Measurements from ENCODE around the gene CCDC138. TPM values are rescaled to one million over a fixed set of nuclear protein-coding genes. Genes with fewer than 3 reads are reported as not detected.

CCDC138 gene
- total RNA-seq, 4 donors from 2014 or later, result 4.4 to 26.0 (median 9.8) TPM

- no peak overlapping the region for H3K27ac ChIP-seq
- TF ChIP-seq POLR2A (IDR thresholded peaks at IDR 0.05), result no peak
- TF ChIP-seq, protein P1, sequence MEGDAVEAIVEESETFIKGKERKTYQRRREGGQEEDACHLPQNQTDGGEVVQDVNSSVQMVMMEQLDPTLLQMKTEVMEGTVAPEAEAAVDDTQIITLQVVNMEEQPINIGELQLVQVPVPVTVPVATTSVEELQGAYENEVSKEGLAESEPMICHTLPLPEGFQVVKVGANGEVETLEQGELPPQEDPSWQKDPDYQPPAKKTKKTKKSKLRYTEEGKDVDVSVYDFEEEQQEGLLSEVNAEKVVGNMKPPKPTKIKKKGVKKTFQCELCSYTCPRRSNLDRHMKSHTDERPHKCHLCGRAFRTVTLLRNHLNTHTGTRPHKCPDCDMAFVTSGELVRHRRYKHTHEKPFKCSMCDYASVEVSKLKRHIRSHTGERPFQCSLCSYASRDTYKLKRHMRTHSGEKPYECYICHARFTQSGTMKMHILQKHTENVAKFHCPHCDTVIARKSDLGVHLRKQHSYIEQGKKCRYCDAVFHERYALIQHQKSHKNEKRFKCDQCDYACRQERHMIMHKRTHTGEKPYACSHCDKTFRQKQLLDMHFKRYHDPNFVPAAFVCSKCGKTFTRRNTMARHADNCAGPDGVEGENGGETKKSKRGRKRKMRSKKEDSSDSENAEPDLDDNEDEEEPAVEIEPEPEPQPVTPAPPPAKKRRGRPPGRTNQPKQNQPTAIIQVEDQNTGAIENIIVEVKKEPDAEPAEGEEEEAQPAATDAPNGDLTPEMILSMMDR (IDR thresholded peaks at IDR 0.05), result no peak
- H3K4me3 ChIP-seq, result no peak overlapping the region
- H3K9me3 ChIP-seq, result no peaks in the 10 kb centered on the region
- DNase-seq, result no peak
- intact Hi-C loops (cut with DNase I; ENCODE audit: low total_unique reads), result no loop called here
- H3K36me3 ChIP-seq, result no peaks in the 10 kb centered on the region
- no peaks in the 10 kb centered on the region for H3K27me3 ChIP-seq
- H3K4me1 ChIP-seq, result no peaks in the 10 kb centered on the region
These were observed 120.0 kb downstream of the CCDC138 start for GRCh38 chr2:108906403-108907077.

GRCh38 chr2:108907822-108908712, 121.5 kb downstream of the CCDC138 start:
- Histone ChIP-seq H3K9me3 (no peaks in the 10 kb centered on the region), H3K4me1 (no peaks in the 10 kb centered on the region), H3K4me3 (no peak overlapping the region), H3K27me3 (no peaks in the 10 kb centered on the region), H3K36me3 (no peaks in the 10 kb centered on the region), H3K27ac (no peak overlapping the region)
- TF ChIP-seq POLR2A (IDR thresholded peaks at IDR 0.05), result no peak
- TF ChIP-seq, protein P1 (IDR thresholded peaks at IDR 0.05), result no peak
- DNase-seq, result no peak
- intact Hi-C loops (cut with DNase I; ENCODE audit: low total_unique reads), result no loop called here

- DNase-seq, result no peak
- Histone ChIP-seq H3K27ac (no peak overlapping the region), H3K4me3 (no peak overlapping the region), H3K36me3 (no peaks in the 10 kb centered on the region), H3K4me1 (no peaks in the 10 kb centered on the region), H3K27me3 (no peaks in the 10 kb centered on the region), H3K9me3 (no peaks in the 10 kb centered on the region)
- no peak for TF ChIP-seq POLR2A (IDR thresholded peaks at IDR 0.05)
- TF ChIP-seq, protein P1 (IDR thresholded peaks at IDR 0.05), result no peak
- intact Hi-C loops (cut with DNase I; ENCODE audit: low total_unique reads), result no loop called here
These were observed 122.1 kb downstream of the CCDC138 start for GRCh38 chr2:108908713-108909070.

- Histone ChIP-seq H3K36me3 (no peaks in the 10 kb centered on the region), H3K9me3 (no peaks in the 10 kb centered on the region), H3K27ac (no peak overlapping the region), H3K27me3 (no peaks in the 10 kb centered on the region), H3K4me1 (no peaks in the 10 kb centered on the region), H3K4me3 (no peak overlapping the region)
- intact Hi-C loops (cut with DNase I; ENCODE audit: low total_unique reads), result no loop called here
- DNase-seq, result no peak
- TF ChIP-seq POLR2A (IDR thresholded peaks at IDR 0.05), result no peak
- TF ChIP-seq, protein P1 (IDR thresholded peaks at IDR 0.05), result no peak
These were observed 122.8 kb downstream of the CCDC138 start for GRCh38 chr2:108909275-108909823.

DNA sequence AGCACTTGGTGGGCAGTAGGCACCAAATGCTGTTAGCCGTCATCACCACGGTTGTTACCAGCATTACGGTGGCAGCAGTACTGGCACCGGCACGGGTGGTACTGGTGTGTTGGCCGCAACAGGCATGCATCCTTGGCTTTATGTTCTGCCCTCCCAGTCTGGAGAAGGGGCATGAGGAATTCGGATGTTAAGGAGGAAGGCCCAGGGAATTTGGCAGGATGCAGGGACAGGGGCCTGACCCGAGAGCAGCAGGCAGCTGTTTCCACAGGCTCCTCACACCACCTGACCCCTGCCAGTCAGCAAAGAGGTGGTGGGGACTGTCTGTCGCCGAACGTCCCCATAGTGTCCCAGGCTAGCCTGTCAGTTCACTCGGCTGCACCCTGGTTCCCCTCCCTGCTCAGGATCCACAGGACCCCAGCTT, 123.5 kb downstream of the CCDC138 start:
- intact Hi-C loops (cut with DNase I; ENCODE audit: low total_unique reads), result no loop called here
- H3K36me3 ChIP-seq, result no peaks in the 10 kb centered on the region
- no peaks in the 10 kb centered on the region for H3K27me3 ChIP-seq
- no peaks in the 10 kb centered on the region for H3K9me3 ChIP-seq
- TF ChIP-seq, protein P1 (IDR thresholded peaks at IDR 0.05), result no peak
- no peak for TF ChIP-seq POLR2A (IDR thresholded peaks at IDR 0.05)
- no peak overlapping the region for H3K27ac ChIP-seq
- no peak overlapping the region for H3K4me3 ChIP-seq
- no peaks in the 10 kb centered on the region for H3K4me1 ChIP-seq
- DNase-seq, result no peak
